AG09319 (cell line): ENCODE results near the gene FSD1L.

ENCODE experiments used
- DNase-seq: peaks from one replicate; pipeline ENCODE4 v3.0.0-alpha.2; 2010; ENCODE audit warnings: low read depth; ENCODE audit errors: extremely low read depth
- CTCF ChIP-seq: IDR thresholded peaks from 2 replicates; pipeline ENCODE4 v1.5.1; 2011; ENCODE audit warnings: low read depth, mild to moderate bottlenecking, inconsistent platforms, low read length, moderate library complexity

Gene FSD1L

GRCh38 chr9:105466898-105467455 lies 19.1 kb downstream of the FSD1L start:
- no peak for TF ChIP-seq CTCF
- DNase-seq, result no peak

GRCh38 chr9:105468875-105469274 lies 21.0 kb downstream of the FSD1L start:
- no peak for TF ChIP-seq CTCF
- no peak for DNase-seq

GRCh38 chr9:105473221-105473620 lies 25.4 kb downstream of the FSD1L start:
- TF ChIP-seq CTCF, result no peak
- DNase-seq, result no peak

GRCh38 chr9:105475302-105475701 lies 27.5 kb downstream of the FSD1L start:
- peak; percentile 41 for TF ChIP-seq CTCF
- no peak for DNase-seq

- no peak for TF ChIP-seq CTCF
- no peak for DNase-seq
These were observed 32.0 kb downstream of the FSD1L start for GRCh38 chr9:105479846-105480245.

GRCh38 chr9:105483618-105484017 lies 35.8 kb downstream of the FSD1L start:
- no peak for DNase-seq
- no peak for TF ChIP-seq CTCF

GRCh38 chr9:105484226-105484625 lies 36.4 kb downstream of the FSD1L start:
- no peak for DNase-seq
- no peak for TF ChIP-seq CTCF
